ENCODE measurements around the gene PTPRU. TPM values are rescaled to one million over a fixed set of nuclear protein-coding genes. Genes with fewer than 3 reads are reported as not detected.

PTPRU gene
- 45.0 and 45.5 TPM in 2 replicates for total RNA-seq (2021)
- long read RNA-seq, full-length matches to known transcripts: 1 of 33 reads
- long read RNA-seq, partial matches to known transcripts: 24 of 33 reads
- long read RNA-seq, other reads (novel, unspliced or antisense): 8 of 33 reads

- Histone ChIP-seq H2AK5ac (ENCODE audit: insufficient read length, low read length) (no peak within 1 kb of the TSS), H4K8ac (replicated peaks; ENCODE audit: insufficient read length, low read depth, low read length) (no peak within 1 kb of the TSS), H3K4ac (ENCODE audit: low read depth, low read length) (no peak within 1 kb of the TSS), H2BK120ac (ENCODE audit: low read depth, low read length, poor library complexity, severe bottlenecking) (no peak within 1 kb of the TSS), H2BK20ac (ENCODE audit: low read depth, low read length, poor library complexity, severe bottlenecking) (no peak within 1 kb of the TSS), H3K56ac (ENCODE audit: insufficient read length, low read depth, low read length) (no peak within 1 kb of the TSS), H3K9ac (ENCODE audit: extremely low read depth, insufficient read length, low read length) (peak within 1 kb of the TSS; percentile 14), H3K4me2 (ENCODE audit: insufficient read depth, insufficient read length, low read length) (peak within 1 kb of the TSS; percentile 71), H3K4me1 (ENCODE audit: insufficient read depth, low read length) (peaks cover 11% of the 10 kb centered on the region; the same call in 1 of the 2 replicates), H2AFZ (ENCODE audit: low read length) (no peak within 1 kb of the TSS), H3K23ac (ENCODE audit: insufficient read length, low read depth, low read length) (no peak within 1 kb of the TSS), H3K79me1 (ENCODE audit: insufficient read depth, low read depth, low read length, poor library complexity, severe bottlenecking) (no peaks in the 10 kb centered on the region), H3K27ac (ENCODE audit: insufficient read length, low read depth, low read length) (no peak within 1 kb of the TSS), H2BK12ac (ENCODE audit: insufficient read length, low read depth, low read length) (no peak within 1 kb of the TSS), H4K20me1 (ENCODE audit: control insufficient read depth, insufficient read depth, insufficient read length) (no peaks in the 10 kb centered on the region), H3K14ac (ENCODE audit: insufficient read depth, low read length) (peak within 1 kb of the TSS; percentile 82), H4K91ac (ENCODE audit: insufficient read length, low read depth, low read length) (no peak within 1 kb of the TSS), H2BK5ac (ENCODE audit: insufficient read length, low read length) (no peak within 1 kb of the TSS), H2BK15ac (ENCODE audit: low read depth, low read length) (no peak within 1 kb of the TSS), H3K9me3 (ENCODE audit: control insufficient read depth, low read depth, low read length) (no peaks in the 10 kb centered on the region), H3T11ph (ENCODE audit: low read length) (no peak within 1 kb of the TSS), H3K27me3 (ENCODE audit: insufficient read depth, low read length) (peaks cover 15% of the 10 kb centered on the region; the same call in 1 of the 2 replicates), H3K23me2 (ENCODE audit: insufficient read length, low read depth, low read length, poor library complexity, severe bottlenecking) (peaks cover 14% of the 10 kb centered on the region), H4K5ac (ENCODE audit: insufficient read length, low read depth, low read length) (no peak within 1 kb of the TSS), H3K18ac (ENCODE audit: insufficient read length, low read depth, low read length) (peak within 1 kb of the TSS; percentile 21), H3K79me2 (ENCODE audit: insufficient read depth, low read length) (no peaks in the 10 kb centered on the region)
- H3K27ac Mint-ChIP-seq: peak within 1 kb of the TSS in 1 of 3 experiments; percentile 44; a peak in 2 of 7 replicates
- H3K9me3 Mint-ChIP-seq: peaks cover 3 to 6% of the 10 kb centered on the region in 2 experiments; a peak in 4 of 5 replicates
- WGBS (ENCODE audit: extremely low coverage, insufficient read length, low lambda C conversion rate): no CpG with 5 or more reads among the region's 82 CpGs
- peaks cover 0 to 5% (median 0%) of the 10 kb centered on the region in 3 experiments; a peak in 2 of 7 replicates for H3K36me3 Mint-ChIP-seq (ENCODE audit: insufficient read depth in 1 of 3, low read depth in 3 of 3)
- H3K4me3 Mint-ChIP-seq: peak within 1 kb of the TSS; percentile 78 to 90
- H3K4me1 Mint-ChIP-seq: peaks cover 33 to 40% of the 10 kb centered on the region in 2 experiments
- H3K27me3 Mint-ChIP-seq (ENCODE audit: low read depth): peaks cover 56% of the 10 kb centered on the region
- peak; percentile 78 for TF ChIP-seq CTCF (conservative IDR thresholded peaks at IDR 0.05)
- peak; percentile 83 for DNase-seq
Measured at GRCh38 chr1:29235955-29236711, at the start of gene PTPRU. TSS of gene PTPRU (plus strand) at chr1:29236522. CDS start at chr1:29236645, 123 bp downstream.

All from H9 (cell line).